ENCODE measurements around the gene GRID1.

DNA sequence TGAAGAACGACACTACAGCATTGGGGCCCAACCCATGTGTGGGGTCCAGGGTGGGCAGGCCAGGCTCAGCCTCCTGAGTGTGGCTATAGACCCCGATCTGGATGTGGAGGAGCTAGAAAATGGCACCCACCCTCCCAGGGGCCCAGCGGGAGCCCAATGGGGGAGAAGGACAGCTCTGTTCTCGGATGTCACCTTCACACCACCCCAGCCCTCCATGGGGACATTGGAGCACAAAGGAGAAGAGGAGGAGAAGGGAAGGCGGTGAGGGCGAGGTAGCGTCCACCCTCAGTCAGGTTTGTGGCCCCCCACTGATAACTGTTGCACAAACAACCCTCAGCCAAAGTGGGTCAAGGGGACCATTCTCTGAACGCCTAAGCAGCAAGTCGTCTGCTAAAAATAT is 509.3 kb downstream of the GRID1 start:
- TF ChIP-seq, protein P1, sequence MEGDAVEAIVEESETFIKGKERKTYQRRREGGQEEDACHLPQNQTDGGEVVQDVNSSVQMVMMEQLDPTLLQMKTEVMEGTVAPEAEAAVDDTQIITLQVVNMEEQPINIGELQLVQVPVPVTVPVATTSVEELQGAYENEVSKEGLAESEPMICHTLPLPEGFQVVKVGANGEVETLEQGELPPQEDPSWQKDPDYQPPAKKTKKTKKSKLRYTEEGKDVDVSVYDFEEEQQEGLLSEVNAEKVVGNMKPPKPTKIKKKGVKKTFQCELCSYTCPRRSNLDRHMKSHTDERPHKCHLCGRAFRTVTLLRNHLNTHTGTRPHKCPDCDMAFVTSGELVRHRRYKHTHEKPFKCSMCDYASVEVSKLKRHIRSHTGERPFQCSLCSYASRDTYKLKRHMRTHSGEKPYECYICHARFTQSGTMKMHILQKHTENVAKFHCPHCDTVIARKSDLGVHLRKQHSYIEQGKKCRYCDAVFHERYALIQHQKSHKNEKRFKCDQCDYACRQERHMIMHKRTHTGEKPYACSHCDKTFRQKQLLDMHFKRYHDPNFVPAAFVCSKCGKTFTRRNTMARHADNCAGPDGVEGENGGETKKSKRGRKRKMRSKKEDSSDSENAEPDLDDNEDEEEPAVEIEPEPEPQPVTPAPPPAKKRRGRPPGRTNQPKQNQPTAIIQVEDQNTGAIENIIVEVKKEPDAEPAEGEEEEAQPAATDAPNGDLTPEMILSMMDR (IDR thresholded peaks at IDR 0.05) = no peak
- no peak for TF ChIP-seq POLR2A (IDR thresholded peaks at IDR 0.05)

All from lower leg skin (tissue), 3 donors.